ENCODE data around the gene TTPAL. TPM values are rescaled to one million over a fixed set of nuclear protein-coding genes. Genes with fewer than 3 reads are reported as not detected.

TTPAL gene
- total and polyA plus RNA-seq, 10 of the 15 experiments (the other 5 are each of a cell fraction or from before 2014, with no cell fraction given): 4.0 to 24.0 (median 9.3) TPM

- no peak for TF ChIP-seq ZBTB4 (CRISPR knock-in tag; IDR thresholded peaks at IDR 0.05)
- TF ChIP-seq ZNF24 (IDR thresholded peaks at IDR 0.05): 0 out of 2 replicates have a peak, but pooled peaks have one; percentile 8
- peak; percentile 92; the same call in 1 of the 2 replicates for TF ChIP-seq PML (IDR thresholded peaks at IDR 0.05; ENCODE audit: low read length)
- no peak for TF ChIP-seq ETV6 (conservative IDR thresholded peaks at IDR 0.05 in 1 of 2, IDR thresholded peaks at IDR 0.05 in 1 of 2; ENCODE audit: borderline replicate concordance in 1 of 2, low read depth in 1 of 2)
- TF ChIP-seq IKZF2 (IDR thresholded peaks at IDR 0.05): peak; percentile 23 to 44; a peak in 1 of 4 replicates
- TF ChIP-seq NFIC (IDR thresholded peaks at IDR 0.05; ENCODE audit: low read depth, low read length): no peak
- no peak for TF ChIP-seq NFYB (IDR thresholded peaks at IDR 0.05; ENCODE audit: insufficient read depth, low read depth, low read length)
- no peak for TF ChIP-seq KDM1A (IDR thresholded peaks at IDR 0.05; ENCODE audit: borderline replicate concordance)
- TF ChIP-seq TCF7 (IDR thresholded peaks at IDR 0.05; ENCODE audit: borderline replicate concordance): no peak
- TF ChIP-seq STAT1 (conservative IDR thresholded peaks at IDR 0.05): no peak
- TF ChIP-seq KLF5 (IDR thresholded peaks at IDR 0.05; ENCODE audit: partially characterized antibody): no peak
- no peak for TF ChIP-seq JUND (IDR thresholded peaks at IDR 0.05; ENCODE audit: low read depth, low read length)
- no peak for TF ChIP-seq ZNF384 (IDR thresholded peaks at IDR 0.05; ENCODE audit: borderline replicate concordance, low read depth, low read length)
- TF ChIP-seq ZBTB40 (IDR thresholded peaks at IDR 0.05; ENCODE audit: borderline replicate concordance): peak; percentile 85
- TF ChIP-seq CBFB (IDR thresholded peaks at IDR 0.05; ENCODE audit: low read depth): no peak
- no peak for TF ChIP-seq EZH2 (IDR thresholded peaks at IDR 0.05; ENCODE audit: borderline replicate concordance, control insufficient read depth, low read depth, low read length)
- no peak for TF ChIP-seq BMI1 (IDR thresholded peaks at IDR 0.05; ENCODE audit: borderline replicate concordance)
- no peak for TF ChIP-seq CHD2 (IDR thresholded peaks at IDR 0.05; ENCODE audit: borderline replicate concordance, low read depth, low read length)
- no peak for TF ChIP-seq MTA3 (IDR thresholded peaks at IDR 0.05; ENCODE audit: borderline replicate concordance, low read length)
- peak; percentile 45; the same call in 1 of the 2 replicates for TF ChIP-seq NRF1 (conservative IDR thresholded peaks at IDR 0.05; ENCODE audit: low read depth, low read length)
- peak; percentile 67 for TF ChIP-seq NR2F1 (conservative IDR thresholded peaks at IDR 0.05)
- TF ChIP-seq SPI1 (IDR thresholded peaks at IDR 0.05; ENCODE audit: borderline replicate concordance, insufficient read depth, low read depth, low read length): no peak; the same call in 1 of the 2 replicates
- TF ChIP-seq EED (IDR thresholded peaks at IDR 0.05; ENCODE audit: low read depth): no peak
Observed at GRCh38 chr20:44475694-44476560, at the start of gene TTPAL (continued).

All from GM12878 (cell line).